Small intestine (tissue), 7 donors: ENCODE data around the gene TBCE. TPM values are rescaled to one million over a fixed set of nuclear protein-coding genes. Genes with fewer than 3 reads are reported as not detected.

ENCODE experiments used
- DNase-seq, 2 donors: peaks; one replicate each; pipeline versions ENCODE4 v3.0.0 to v3.0.0-alpha.2; 2013
- FAIRE-seq: peaks from 2 replicates; lab custom pipeline; 2012; peaks lifted over from hg19 to GRCh38; lab: Jason Lieb, UNC
- H3K27ac ChIP-seq, 3 donors: one replicate each; pipeline ENCODE4 v1.5.1; 2013; ENCODE audit warnings: low read length in 2 of 3, mild to moderate bottlenecking in 2 of 3, control low read depth in 1 of 3, inconsistent platforms in 1 of 3, low read depth in 1 of 3, moderate library complexity in 1 of 3
- H3K27me3 ChIP-seq, 3 donors: one replicate each; pipeline ENCODE4 v1.6.1; 2013; ENCODE audit warnings: low read length in 3 of 3, inconsistent platforms in 1 of 3; ENCODE audit not compliant: control insufficient read depth in 3 of 3, insufficient read depth in 3 of 3
- H3K36me3 ChIP-seq, 3 donors: one replicate each; pipeline ENCODE4 v1.6.1; 2013; ENCODE audit warnings: low read length in 3 of 3, inconsistent platforms in 1 of 3, low read depth in 1 of 3, mild to moderate bottlenecking in 1 of 3, moderate library complexity in 1 of 3; ENCODE audit not compliant: control insufficient read depth in 3 of 3, insufficient read depth in 2 of 3
- H3K4me1 ChIP-seq, 3 donors: one replicate each; pipeline ENCODE4 v1.6.1; 2013; ENCODE audit warnings: low read length in 2 of 3, inconsistent platforms in 1 of 3, low read depth in 1 of 3, mild to moderate bottlenecking in 1 of 3, moderate library complexity in 1 of 3; ENCODE audit not compliant: control insufficient read depth in 3 of 3, insufficient read depth in 2 of 3
- H3K4me3 ChIP-seq, 3 donors: one replicate each; pipeline ENCODE4 v1.5.1; 2013; ENCODE audit warnings: low read length in 3 of 3, control low read depth in 1 of 3, inconsistent platforms in 1 of 3, low read depth in 1 of 3, mild to moderate bottlenecking in 1 of 3, moderate library complexity in 1 of 3
- H3K9me3 ChIP-seq, 2 donors: one replicate each; pipeline ENCODE4 v1.6.1; 2013; ENCODE audit warnings: low read depth in 1 of 2, low read length in 1 of 2; ENCODE audit not compliant: control insufficient read depth in 2 of 2, insufficient read depth in 1 of 2
- WGBS, 3 donors: extraction: QIAGEN DNeasy Blood & Tissue Kit; methylation state at CpG; one replicate each; pipeline ENCODE4 v1.1.7; 2013; 5-methylcytosine and 5-hydroxymethylcytosine counted together
- polyA plus RNA-seq, 4 donors: library from polyadenylated mRNA; stranded (reverse) in 3 of 4; unstranded in 1 of 4; fragments of 200-250 nt in 3 of 4; fragments of 120-200 nt in 1 of 4; gene quantifications; one replicate each; pipeline versions ENCODE4 v1.2.1 to v1.2.3, GENCODE V29; 2013
- donor health status: healthy with polysubstance abuse.
- donor health status: control.
- donor health status: control.
- donor health status: Bipolar disorder and iron deficiency.
- donor health status: healthy.

Gene TBCE
- polyA plus RNA-seq, 4 donors = 14.7 to 40.9 (median 22.1) TPM

DNA sequence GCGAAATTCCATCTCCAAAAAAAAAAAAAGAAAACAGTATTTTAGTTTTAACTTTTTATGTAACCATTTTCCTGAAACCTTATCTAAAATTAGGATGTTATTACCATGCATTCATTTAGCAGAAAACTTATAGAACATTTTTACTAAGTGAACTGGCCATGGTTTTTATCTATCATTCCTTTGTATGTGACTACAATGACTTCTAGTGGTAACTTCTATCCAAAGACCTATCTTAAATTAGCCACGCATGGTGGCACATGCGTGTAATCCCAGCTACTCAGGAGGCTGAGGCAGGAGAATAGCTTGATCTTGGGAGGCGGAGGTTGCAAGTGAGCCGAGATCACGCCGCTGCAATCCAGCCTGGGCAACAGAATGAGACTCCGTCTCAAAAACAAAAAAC, 27.5 kb upstream of the TBCE start:
- no peaks in the 10 kb centered on the region for H3K27me3 ChIP-seq
- peaks cover 0 to 11% (median 3%) of the 10 kb centered on the region in 3 donors for H3K4me1 ChIP-seq
- DNase-seq (no peak), FAIRE-seq (no peak)
- no peak overlapping the region for H3K27ac ChIP-seq
- peaks cover 4 to 42% (median 9%) of the 10 kb centered on the region in 3 donors for H3K36me3 ChIP-seq
- WGBS, 3 donors = 82 to 85% (median 83%) methylated on average over 8 of the region's 8 CpGs
- no peaks in the 10 kb centered on the region for H3K9me3 ChIP-seq
- no peak overlapping the region for H3K4me3 ChIP-seq

DNA sequence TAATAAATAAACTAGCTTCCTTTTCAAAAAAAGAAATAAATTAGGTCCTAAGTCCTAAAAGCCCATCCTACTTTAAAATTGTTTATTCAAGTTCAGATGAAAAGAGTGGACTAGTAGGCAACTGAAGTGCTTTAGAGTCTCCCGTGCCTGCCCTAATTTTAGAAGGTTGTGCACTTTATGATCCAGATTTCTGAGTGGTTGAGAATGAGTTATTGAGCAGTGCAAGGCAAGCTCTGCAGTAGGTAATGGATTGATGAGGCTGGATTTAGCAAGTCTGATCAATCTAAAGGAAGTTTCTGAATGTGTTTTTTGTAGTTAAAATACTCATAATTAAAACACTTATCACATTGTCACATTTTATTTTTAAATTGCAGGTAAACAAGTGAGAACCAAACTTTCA, 25.9 kb upstream of the TBCE start:
- Histone ChIP-seq H3K4me1 (peaks cover 0 to 10% (median 3%) of the 10 kb centered on the region in 3 donors), H3K9me3 (no peaks in the 10 kb centered on the region), H3K4me3 (no peak overlapping the region), H3K36me3 (peaks cover 4 to 41% (median 9%) of the 10 kb centered on the region in 3 donors), H3K27ac (no peak overlapping the region), H3K27me3 (no peaks in the 10 kb centered on the region)
- WGBS, 3 donors = 58 to 82% (median 70%) methylated on average over 1 of the region's 1 CpG
- no peak for FAIRE-seq
- no peak for DNase-seq

DNA sequence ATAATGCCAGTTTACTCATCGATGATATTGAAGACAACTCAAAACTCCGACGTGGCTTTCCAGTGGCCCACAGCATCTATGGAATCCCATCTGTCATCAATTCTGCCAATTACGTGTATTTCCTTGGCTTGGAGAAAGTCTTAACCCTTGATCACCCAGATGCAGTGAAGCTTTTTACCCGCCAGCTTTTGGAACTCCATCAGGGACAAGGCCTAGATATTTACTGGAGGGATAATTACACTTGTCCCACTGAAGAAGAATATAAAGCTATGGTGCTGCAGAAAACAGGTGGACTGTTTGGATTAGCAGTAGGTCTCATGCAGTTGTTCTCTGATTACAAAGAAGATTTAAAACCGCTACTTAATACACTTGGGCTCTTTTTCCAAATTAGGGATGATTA, 25.2 kb upstream of the TBCE start:
- no peak overlapping the region for H3K4me3 ChIP-seq

DNA sequence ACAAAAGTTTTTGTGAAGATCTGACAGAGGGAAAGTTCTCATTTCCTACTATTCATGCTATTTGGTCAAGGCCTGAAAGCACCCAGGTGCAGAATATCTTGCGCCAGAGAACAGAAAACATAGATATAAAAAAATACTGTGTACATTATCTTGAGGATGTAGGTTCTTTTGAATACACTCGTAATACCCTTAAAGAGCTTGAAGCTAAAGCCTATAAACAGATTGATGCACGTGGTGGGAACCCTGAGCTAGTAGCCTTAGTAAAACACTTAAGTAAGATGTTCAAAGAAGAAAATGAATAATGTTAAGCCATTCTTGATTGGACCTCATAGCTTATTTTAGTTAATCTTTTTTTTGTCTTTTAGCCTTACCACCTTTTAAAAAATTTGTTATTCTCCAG, 24.8 kb upstream of the TBCE start:
- Histone ChIP-seq H3K4me3 (no peak overlapping the region), H3K27me3 (no peaks in the 10 kb centered on the region), H3K27ac (no peak overlapping the region), H3K36me3 (peaks cover 4 to 42% (median 9%) of the 10 kb centered on the region in 3 donors), H3K4me1 (peaks cover 0 to 3% (median 0%) of the 10 kb centered on the region in 3 donors), H3K9me3 (no peaks in the 10 kb centered on the region)
- WGBS, 3 donors = 86 to 94% (median 90%) methylated on average over 3 of the region's 3 CpGs
- no peak for DNase-seq
- FAIRE-seq = no peak

More for the DNA sequence above, 25.2 kb upstream of the TBCE start:
- H3K9me3 ChIP-seq = no peaks in the 10 kb centered on the region
- FAIRE-seq = no peak
- WGBS, 3 donors = 74 to 83% (median 79%) methylated on average over 6 of the region's 6 CpGs
- H3K36me3 ChIP-seq = peaks cover 4 to 43% (median 9%) of the 10 kb centered on the region in 3 donors
- no peak for DNase-seq
- no peaks in the 10 kb centered on the region for H3K27me3 ChIP-seq
- peaks cover 0 to 5% (median 0%) of the 10 kb centered on the region in 3 donors for H3K4me1 ChIP-seq
- H3K27ac ChIP-seq = no peak overlapping the region

DNA sequence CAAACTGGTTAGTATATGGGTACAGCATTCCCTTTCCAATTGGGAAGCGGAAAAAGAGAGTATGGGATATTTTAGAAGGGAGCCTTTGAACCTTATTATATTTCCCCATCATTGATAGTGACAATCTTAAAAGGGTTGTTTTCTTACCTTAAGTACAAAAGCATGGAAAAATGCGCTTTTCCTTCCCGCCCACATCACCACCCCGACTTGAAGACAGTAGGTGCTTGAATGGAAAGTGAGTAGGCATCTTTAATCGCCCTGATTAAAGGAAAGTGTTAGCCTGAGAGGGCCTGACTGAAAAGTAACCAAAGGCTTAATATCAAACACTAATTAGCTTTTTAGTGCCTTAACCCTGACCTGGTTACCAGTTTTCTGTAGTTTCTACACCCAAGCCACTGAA, 23.5 kb upstream of the TBCE start:
- 88 to 95% (median 91%) methylated on average over 5 of the region's 5 CpGs for WGBS, 3 donors

DNA sequence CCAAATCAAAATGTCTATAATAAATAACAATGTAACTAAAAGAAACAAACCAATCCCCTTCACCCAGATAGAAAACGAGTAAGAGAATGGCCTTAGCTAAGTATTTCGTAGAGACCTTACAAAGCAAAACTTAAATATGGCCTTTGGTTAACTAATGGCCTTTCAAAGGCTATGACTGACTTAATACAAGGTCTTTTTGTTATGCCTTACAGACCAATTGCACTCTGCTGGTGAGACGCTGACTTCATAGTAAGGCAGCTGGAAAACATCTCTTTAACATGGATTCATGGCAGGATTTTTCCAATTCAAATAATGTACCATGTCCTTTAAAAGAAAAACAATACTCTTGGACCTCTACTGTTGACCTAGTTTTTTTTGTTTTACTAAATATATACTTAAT, 15.8 kb upstream of the TBCE start:
- Histone ChIP-seq H3K9me3 (no peaks in the 10 kb centered on the region), H3K4me1 (no peaks in the 10 kb centered on the region), H3K4me3 (no peak overlapping the region), H3K36me3 (peaks cover 0 to 3% (median 0%) of the 10 kb centered on the region in 3 donors), H3K27me3 (no peaks in the 10 kb centered on the region), H3K27ac (no peak overlapping the region)
- 82 to 90% (median 90%) methylated on average over 3 of the region's 3 CpGs for WGBS, 3 donors
- FAIRE-seq (no peak), DNase-seq (no peak)

More for the DNA sequence above, 23.5 kb upstream of the TBCE start:
- Histone ChIP-seq H3K27ac (no peak overlapping the region), H3K4me3 (no peak overlapping the region), H3K4me1 (no peaks in the 10 kb centered on the region), H3K9me3 (no peaks in the 10 kb centered on the region), H3K27me3 (no peaks in the 10 kb centered on the region), H3K36me3 (peaks cover 4 to 30% (median 9%) of the 10 kb centered on the region in 3 donors)
- FAIRE-seq = no peak
- DNase-seq = no peak

DNA sequence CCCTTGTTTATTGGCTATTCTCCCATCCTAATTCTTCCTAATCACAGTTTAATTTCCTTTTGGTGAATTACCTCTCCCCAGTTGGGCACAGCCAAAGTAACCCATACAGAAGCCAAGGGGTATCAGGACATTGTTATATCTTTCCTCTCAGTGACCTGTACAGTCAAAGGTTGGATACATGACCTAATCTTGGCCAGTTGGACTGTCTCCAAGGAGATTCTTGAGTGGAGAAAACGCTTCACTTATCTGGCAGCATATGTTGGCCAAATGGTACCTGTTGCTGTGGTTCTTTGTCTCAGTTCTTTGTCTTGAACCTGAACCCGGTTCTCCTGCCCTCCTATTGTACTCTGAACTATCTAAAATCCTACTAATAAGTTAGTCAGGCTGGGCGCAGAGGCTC, 15.3 kb upstream of the TBCE start:
- Histone ChIP-seq H3K4me1 (no peaks in the 10 kb centered on the region), H3K36me3 (peaks cover 0 to under 1% (median 0%) of the 10 kb centered on the region in 3 donors), H3K27me3 (no peaks in the 10 kb centered on the region), H3K27ac (no peak overlapping the region), H3K4me3 (no peak overlapping the region), H3K9me3 (no peaks in the 10 kb centered on the region)
- DNase-seq (peak in 1 of 2 donors; percentile 17), FAIRE-seq (no peak)
- WGBS, 3 donors = 59 to 66% (median 63%) methylated on average over 3 of the region's 3 CpGs

DNA sequence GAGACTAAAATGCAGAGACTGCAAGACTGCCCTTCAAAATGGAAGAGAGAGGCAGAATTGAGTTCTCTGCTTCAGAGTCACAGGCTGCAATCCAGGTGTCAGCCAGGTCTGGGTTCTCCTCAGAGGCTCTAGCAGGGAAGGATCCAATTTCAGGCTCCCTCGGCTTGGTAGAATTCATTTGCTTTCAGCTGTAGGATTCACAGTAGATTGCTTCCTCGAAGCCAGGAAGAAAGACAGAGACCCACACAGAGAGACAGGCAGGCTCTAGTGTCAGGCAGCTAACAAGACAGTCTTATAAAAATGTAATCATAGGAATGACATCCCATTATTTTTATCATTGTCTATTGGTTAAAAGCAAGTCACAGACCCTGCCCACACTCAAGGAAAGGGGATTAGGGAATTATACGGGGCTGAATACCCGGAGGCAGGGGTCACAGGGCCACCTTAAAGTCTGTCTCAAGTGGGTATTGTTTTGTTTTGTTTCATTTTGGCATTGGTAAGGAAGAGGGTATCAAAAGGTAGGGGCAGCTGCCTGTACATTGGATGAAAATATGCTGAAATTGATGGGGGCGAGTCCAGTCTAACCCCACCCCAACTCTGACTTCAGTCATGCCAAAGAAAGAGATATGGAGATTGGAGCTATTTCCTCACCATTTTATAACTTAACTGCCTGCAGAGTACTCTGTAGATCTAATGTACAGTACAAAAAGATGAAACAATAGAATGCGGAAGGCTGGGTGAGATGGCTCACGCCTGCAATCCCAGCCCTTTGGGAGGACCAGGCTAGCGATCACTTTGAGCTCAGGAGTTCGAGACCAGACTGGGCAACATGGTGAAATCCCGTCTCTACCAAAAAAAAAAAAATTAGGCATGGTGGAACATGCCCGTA, 9.5 kb upstream of the TBCE start:
- no peaks in the 10 kb centered on the region for H3K36me3 ChIP-seq
- DNase-seq = peak in 1 of 2 donors; percentile 19
- no peak for FAIRE-seq
- no peaks in the 10 kb centered on the region for H3K4me1 ChIP-seq
- no peaks in the 10 kb centered on the region for H3K27me3 ChIP-seq
- WGBS, 3 donors = 47 to 66% (median 63%) methylated on average over 11 of the region's 11 CpGs
- no peak overlapping the region for H3K4me3 ChIP-seq
- H3K27ac ChIP-seq = no peak overlapping the region
- H3K9me3 ChIP-seq = no peaks in the 10 kb centered on the region
